Activated CD8-positive, alpha-beta memory T cell treated with anti-CD3 and anti-CD28 coated beads for 48 hours (primary cell): ENCODE data around the gene ADGRL3.

Experiments
- DNase-seq, 3 experiments: peaks; one replicate each; pipeline ENCODE4 v3.0.0-alpha.2; 2020; ENCODE audit warnings: low read depth in 2 of 3, low spot score in 2 of 3

Gene ADGRL3

GRCh38 chr4:61276029-61276428, 75.9 kb downstream of the ADGRL3 start:
- DNase-seq = no peak

- no peak for DNase-seq
Measured at GRCh38 chr4:61277785-61278760, 77.9 kb downstream of the ADGRL3 start.

- DNase-seq = no peak
Measured at GRCh38 chr4:61292322-61292721, 92.2 kb downstream of the ADGRL3 start.

- no peak for DNase-seq
Measured at GRCh38 chr4:61293707-61294400, 93.7 kb downstream of the ADGRL3 start.

- DNase-seq = no peak
Measured at GRCh38 chr4:61294936-61295335, 94.8 kb downstream of the ADGRL3 start.

- DNase-seq = no peak
Measured at GRCh38 chr4:61296144-61296543, 96.0 kb downstream of the ADGRL3 start.

- DNase-seq = no peak
Measured at GRCh38 chr4:61298178-61298740, 98.1 kb downstream of the ADGRL3 start.

GRCh38 chr4:61299316-61299715, 99.2 kb downstream of the ADGRL3 start:
- no peak for DNase-seq

GRCh38 chr4:61300266-61300844, 100.2 kb downstream of the ADGRL3 start:
- DNase-seq = no peak

- no peak for DNase-seq
Measured at GRCh38 chr4:61301271-61301670, 101.1 kb downstream of the ADGRL3 start.

GRCh38 chr4:61308033-61308432, 107.9 kb downstream of the ADGRL3 start:
- no peak for DNase-seq

GRCh38 chr4:61309616-61310015, 109.5 kb downstream of the ADGRL3 start:
- no peak for DNase-seq

GRCh38 chr4:61312526-61312925, 112.4 kb downstream of the ADGRL3 start:
- DNase-seq = no peak

- DNase-seq = no peak
Measured at GRCh38 chr4:61318431-61318830, 118.3 kb downstream of the ADGRL3 start.

GRCh38 chr4:61319156-61319555, 119.0 kb downstream of the ADGRL3 start:
- DNase-seq = no peak

- DNase-seq = no peak
Measured at GRCh38 chr4:61320154-61320553, 120.0 kb downstream of the ADGRL3 start.

GRCh38 chr4:61320631-61321030, 120.5 kb downstream of the ADGRL3 start:
- no peak for DNase-seq

GRCh38 chr4:61332693-61333092, 132.6 kb downstream of the ADGRL3 start:
- DNase-seq = no peak

- DNase-seq = no peak
Measured at GRCh38 chr4:61333490-61333889, 133.4 kb downstream of the ADGRL3 start.

GRCh38 chr4:61335241-61335763, 135.2 kb downstream of the ADGRL3 start:
- DNase-seq = no peak

GRCh38 chr4:61336488-61336887, 136.4 kb downstream of the ADGRL3 start:
- no peak for DNase-seq
